GM23248 (cell line): Measurements from ENCODE around the gene KIAA1671. TPM values are rescaled to one million over a fixed set of nuclear protein-coding genes. Genes with fewer than 3 reads are reported as not detected.

Source experiments
- DNase-seq: peaks from one replicate; pipeline ENCODE4 v3.0.0-alpha.2; 2015
- H2AFZ ChIP-seq: fragments of 200-600 bp; sonication (generic); 2 replicates; pipeline ENCODE4 v1.6.1; 2016; ENCODE audit warnings: antibody characterized with exemption
- H3F3A ChIP-seq: fragments of 200-600 bp; sonication (generic); 2 replicates; pipeline ENCODE4 v1.6.1; 2016; ENCODE audit warnings: mild to moderate bottlenecking, antibody characterized with exemption, mixed run types; ENCODE audit not compliant: insufficient read depth
- H3K27ac ChIP-seq: fragments of 200-600 bp; sonication (generic); 2 replicates; pipeline ENCODE4 v1.5.1; 2016; ENCODE audit warnings: mild to moderate bottlenecking
- H3K27me3 ChIP-seq: fragments of 200-600 bp; sonication (generic); replicated peaks from 2 replicates; pipeline ENCODE4 v1.6.1; 2016; ENCODE audit warnings: mild to moderate bottlenecking; ENCODE audit not compliant: insufficient read depth
- H3K36me3 ChIP-seq: fragments of 200-600 bp; sonication (generic); 2 replicates; pipeline ENCODE4 v1.6.1; 2016; ENCODE audit warnings: low read depth, mild to moderate bottlenecking
- H3K4me1 ChIP-seq: fragments of 200-600 bp; sonication (generic); 2 replicates; pipeline ENCODE4 v1.6.1; 2016; ENCODE audit warnings: mild to moderate bottlenecking; ENCODE audit not compliant: insufficient read depth
- H3K4me2 ChIP-seq: fragments of 200-600 bp; sonication (generic); one replicate; pipeline ENCODE4 v1.6.1; 2016; ENCODE audit warnings: mild to moderate bottlenecking; ENCODE audit not compliant: unreplicated experiment
- H3K4me3 ChIP-seq: fragments of 200-600 bp; sonication (generic); 2 replicates; pipeline ENCODE4 v1.5.1; 2016; ENCODE audit warnings: mild to moderate bottlenecking
- H3K79me2 ChIP-seq: fragments of 200-600 bp; sonication (generic); 2 replicates; pipeline ENCODE4 v1.6.1; 2016; ENCODE audit warnings: mild to moderate bottlenecking; ENCODE audit not compliant: insufficient read depth
- H3K9ac ChIP-seq: fragments of 200-600 bp; sonication (generic); 2 replicates; pipeline ENCODE4 v1.6.1; 2016; ENCODE audit warnings: mild to moderate bottlenecking
- H3K9me2 ChIP-seq: fragments of 200-600 bp; sonication (generic); 2 replicates; pipeline ENCODE4 v1.6.1; 2016; ENCODE audit warnings: mixed run types, mild to moderate bottlenecking, moderate library complexity; ENCODE audit not compliant: insufficient read depth
- H3K9me3 ChIP-seq: fragments of 200-600 bp; sonication (generic); one replicate; pipeline ENCODE4 v1.6.1; 2017; ENCODE audit warnings: low read depth
- H4K20me1 ChIP-seq: fragments of 200-600 bp; sonication (generic); 2 replicates; pipeline ENCODE4 v1.6.0; 2016; ENCODE audit not compliant: insufficient read depth
- EZH2 ChIP-seq: fragments of 200-600 bp; sonication (generic); IDR thresholded peaks from 2 replicates; pipeline ENCODE4 v1.6.1; 2018; ENCODE audit warnings: antibody characterized with exemption, mild to moderate bottlenecking; ENCODE audit not compliant: insufficient read depth, poor library complexity, severe bottlenecking
- EZH2phosphoT487 ChIP-seq: fragments of 200-600 bp; sonication (generic); IDR thresholded peaks from 2 replicates; pipeline ENCODE4 v1.6.1; 2018; ENCODE audit warnings: antibody characterized with exemption, moderate library complexity, mild to moderate bottlenecking, low read depth; ENCODE audit not compliant: insufficient read depth
- WGBS, 2 experiments: methylation state at CpG; one replicate each; pipeline ENCODE4 v1.1.6; 2015 to 2017; ENCODE audit warnings: low lambda C conversion rate in 2 of 2, low coverage in 1 of 2; ENCODE audit errors: missing lambda C conversion rate in 2 of 2; 5-methylcytosine and 5-hydroxymethylcytosine counted together
- in situ Hi-C: fragments of 300-500 bp; cut with MboI; formaldehyde crosslinking; loops from 2 replicates; pipeline ENCODE4 v1.15.0; 2020
- polyA plus RNA-seq: library from polyadenylated mRNA; unstranded; fragments of >200 nt; fragmentation: Nextera tagmentation; extraction: Ambion mirVana; gene quantifications from 2 replicates; pipeline ENCODE4 v1.2.1, GENCODE V29; 2016
- total RNA-seq: library from RNA; depleted of rRNA; stranded (reverse); fragments of >200 nt; shearing (Covaris generic); gene quantifications from 2 replicates; pipeline ENCODE4 v1.2.3, GENCODE V29; 2014

KIAA1671 gene
- total and polyA plus RNA-seq, 2 experiments from 2014 or later: 0.25 to 0.76 TPM

DNA sequence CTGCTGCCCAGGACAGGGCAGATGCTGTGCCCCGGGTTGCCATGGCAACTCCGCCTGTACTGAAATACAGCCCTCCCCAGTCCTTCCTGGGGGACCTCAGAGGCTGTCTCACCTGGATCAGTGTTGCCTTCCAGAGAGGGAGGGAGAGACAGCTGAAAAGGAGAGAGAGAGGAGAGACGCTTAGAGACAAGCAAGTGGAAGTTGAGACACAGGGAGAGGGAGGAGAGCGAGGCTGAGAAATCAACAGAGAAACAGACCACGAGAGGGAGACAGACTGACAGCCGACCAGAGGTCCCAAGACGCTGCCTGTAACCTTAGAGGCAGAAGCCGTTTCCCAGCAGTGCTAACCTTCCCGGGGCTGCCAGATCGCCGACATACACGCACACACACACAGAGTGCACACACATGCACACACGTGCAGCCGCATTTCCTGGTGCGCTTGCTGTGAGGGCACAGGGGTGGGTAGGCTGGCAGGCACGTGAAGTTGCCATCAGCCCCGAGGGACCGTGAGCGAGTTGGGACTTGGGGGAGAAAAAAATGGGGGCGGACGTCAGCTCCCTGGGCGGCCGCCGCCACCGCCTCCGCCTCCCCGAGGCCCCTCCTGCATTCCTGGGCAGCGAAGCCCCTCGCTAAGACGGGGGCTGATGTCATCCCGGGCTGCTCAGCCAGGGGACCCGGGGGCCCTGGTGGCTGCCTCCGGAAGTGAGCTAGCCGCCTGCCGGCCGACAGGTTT lies 158.5 kb downstream of the KIAA1671 start:
- Histone ChIP-seq H3K27ac (no peak overlapping the region), H3K27me3 (no peaks in the 10 kb centered on the region; the same call in 1 of the 2 replicates), H3K9me2 (no peaks in the 10 kb centered on the region), H3K9ac (peak overlapping the region; percentile 51), H3K4me3 (peak overlapping the region; percentile 59), H3K9me3 (no peaks in the 10 kb centered on the region), H3K4me1 (no peaks in the 10 kb centered on the region), H3F3A (no peaks in the 10 kb centered on the region), H2AFZ (peak overlapping the region; percentile 63), H3K79me2 (no peaks in the 10 kb centered on the region), H3K4me2 (peak overlapping the region; percentile 72), H4K20me1 (no peaks in the 10 kb centered on the region), H3K36me3 (no peaks in the 10 kb centered on the region)
- WGBS, 2 experiments: 1 to 3% methylated on average over 31 to 36 of the region's 36 CpGs
- TF ChIP-seq EZH2 (no peak), EZH2phosphoT487 (no peak)
- peak; percentile 79 for DNase-seq
- in situ Hi-C loops: no loop called here

- peak overlapping the region; percentile 63; the same call in 1 of the 2 replicates for H2AFZ ChIP-seq
- peak overlapping the region; percentile 59 for H3K4me3 ChIP-seq
Measured at GRCh38 chr22:25111579-25112517, 159.3 kb downstream of the KIAA1671 start.

DNA sequence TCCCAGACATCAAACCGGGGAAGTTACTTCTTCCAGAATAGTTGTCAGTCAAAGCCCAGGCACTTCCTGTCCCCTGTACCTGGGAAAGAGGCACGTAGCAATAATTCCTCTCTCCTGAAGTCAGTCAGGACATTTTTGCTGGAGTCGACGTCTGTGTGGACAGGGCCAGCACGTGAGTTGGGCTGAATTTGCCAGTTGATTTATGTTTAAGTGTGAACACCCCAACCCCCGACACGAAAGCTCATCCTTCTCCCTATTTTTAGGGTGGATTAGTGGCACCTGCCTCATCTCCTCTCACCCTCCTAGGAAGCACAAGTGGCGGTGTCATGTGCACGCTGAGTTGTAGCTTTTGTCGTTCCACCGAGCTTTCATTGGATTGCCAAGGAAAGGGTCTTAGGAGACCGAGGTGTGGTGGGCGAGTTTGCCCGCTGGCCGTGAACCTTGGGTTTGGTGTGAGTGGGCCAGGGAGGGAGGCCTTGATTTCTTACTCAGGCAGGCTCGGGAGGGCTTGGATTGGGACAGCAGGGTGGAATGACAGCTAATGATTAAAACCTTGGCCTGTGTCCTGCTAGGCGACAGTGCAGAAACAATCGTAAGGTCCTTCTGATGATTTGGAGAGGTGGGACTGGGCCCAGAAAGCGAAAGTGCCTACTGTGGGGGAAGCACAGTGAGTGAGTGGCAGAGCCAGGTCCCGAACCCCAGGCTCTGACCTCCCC lies 160.2 kb downstream of the KIAA1671 start:
- Histone ChIP-seq H3K27ac (no peak overlapping the region), H3K9ac (no peak overlapping the region), H2AFZ (no peak overlapping the region), H4K20me1 (no peaks in the 10 kb centered on the region), H3K4me2 (no peak overlapping the region), H3K79me2 (no peaks in the 10 kb centered on the region), H3K27me3 (no peaks in the 10 kb centered on the region; the same call in 1 of the 2 replicates), H3F3A (no peaks in the 10 kb centered on the region), H3K4me1 (no peaks in the 10 kb centered on the region), H3K9me2 (no peaks in the 10 kb centered on the region), H3K4me3 (no peak overlapping the region), H3K36me3 (no peaks in the 10 kb centered on the region), H3K9me3 (no peaks in the 10 kb centered on the region)
- in situ Hi-C loops: no loop called here
- TF ChIP-seq EZH2 (no peak), EZH2phosphoT487 (no peak)
- DNase-seq: no peak
- WGBS, 2 experiments: 67 to 72% methylated on average over 20 of the region's 20 CpGs

More at GRCh38 chr22:25111579-25112517, 159.3 kb downstream of the KIAA1671 start:
- Histone ChIP-seq H3K4me1 (no peaks in the 10 kb centered on the region), H3K9ac (peak overlapping the region; percentile 51; the same call in 1 of the 2 replicates), H3K79me2 (no peaks in the 10 kb centered on the region), H3K27ac (no peak overlapping the region), H4K20me1 (no peaks in the 10 kb centered on the region), H3K4me2 (peak overlapping the region; percentile 72), H3K9me2 (no peaks in the 10 kb centered on the region), H3K9me3 (no peaks in the 10 kb centered on the region), H3K36me3 (no peaks in the 10 kb centered on the region), H3K27me3 (no peaks in the 10 kb centered on the region; the same call in 1 of the 2 replicates), H3F3A (no peaks in the 10 kb centered on the region)
- in situ Hi-C loops: no loop called here
- DNase-seq: peak; percentile 7
- 42 to 61% methylated on average over 23 to 31 of the region's 35 CpGs for WGBS, 2 experiments
- TF ChIP-seq EZH2: no peak
- TF ChIP-seq EZH2phosphoT487: no peak

GRCh38 chr22:25113316-25113721 lies 160.8 kb downstream of the KIAA1671 start:
- TF ChIP-seq EZH2 (no peak), EZH2phosphoT487 (no peak)

More at GRCh38 chr22:25113316-25113721, 160.8 kb downstream of the KIAA1671 start:
- no peak overlapping the region for H2AFZ ChIP-seq
- H4K20me1 ChIP-seq: no peaks in the 10 kb centered on the region
- H3K27me3 ChIP-seq: no peaks in the 10 kb centered on the region; the same call in 1 of the 2 replicates
- no peak overlapping the region for H3K9ac ChIP-seq
- no peaks in the 10 kb centered on the region for H3K79me2 ChIP-seq
- H3K4me3 ChIP-seq: no peak overlapping the region
- no peaks in the 10 kb centered on the region for H3F3A ChIP-seq
- no peaks in the 10 kb centered on the region for H3K4me1 ChIP-seq
- H3K4me2 ChIP-seq: no peak overlapping the region
- no peak overlapping the region for H3K27ac ChIP-seq
- H3K36me3 ChIP-seq: no peaks in the 10 kb centered on the region
- H3K9me2 ChIP-seq: no peaks in the 10 kb centered on the region
- WGBS, 2 experiments: 61 to 68% methylated on average over 7 of the region's 7 CpGs
- H3K9me3 ChIP-seq: no peaks in the 10 kb centered on the region
- no peak for DNase-seq
- in situ Hi-C loops: no loop called here
